HL-60 (cell line): ENCODE data around the gene LFNG.

Experiments
- DNase-seq, 2 experiments: peaks; one replicate each; pipeline ENCODE4 v3.0.0-alpha.2; 2010 to 2020; ENCODE audit warnings: low read depth in 1 of 2, low spot score in 1 of 2
- H3K27ac ChIP-seq: fragments of 250-450 bp; sonication (Bioruptor Pico); replicated peaks from 2 replicates; pipeline ENCODE4 v1.5.1; 2020; ENCODE audit warnings: mild to moderate bottlenecking, moderate library complexity
- H3K27me3 ChIP-seq: fragments of 250-450 bp; sonication (Bioruptor Pico); 2 replicates; pipeline ENCODE4 v1.5.1; 2021; ENCODE audit warnings: mild to moderate bottlenecking, moderate library complexity; ENCODE audit not compliant: insufficient read depth, poor library complexity, severe bottlenecking
- H3K4me3 ChIP-seq: replicated peaks from 2 replicates; pipeline ENCODE4 v1.5.1; 2011; ENCODE audit warnings: mild to moderate bottlenecking, control low read depth, low read length; ENCODE audit not compliant: insufficient read depth
- CTCF ChIP-seq: IDR thresholded peaks from one replicate; pipeline ENCODE4 v1.5.1; 2011; ENCODE audit warnings: low read length, control low read depth, inconsistent platforms; ENCODE audit not compliant: insufficient read depth
- GABPA ChIP-seq: IDR thresholded peaks from 2 replicates; pipeline ENCODE4 v1.6.1; 2012; ENCODE audit warnings: low read depth
- POLR2AphosphoS5 ChIP-seq: IDR thresholded peaks from 2 replicates; pipeline ENCODE4 v1.6.1; 2012; ENCODE audit warnings: low read depth
- REST ChIP-seq: IDR thresholded peaks from 2 replicates; pipeline ENCODE4 v1.6.1; 2012; ENCODE audit warnings: low read depth; ENCODE audit not compliant: insufficient replicate concordance
- SPI1 ChIP-seq: IDR thresholded peaks from 2 replicates; pipeline ENCODE4 v1.6.1; 2012; ENCODE audit warnings: low read depth, mild to moderate bottlenecking, borderline replicate concordance

The LFNG gene

GRCh38 chr7:2553108-2553507, 33.5 kb downstream of the LFNG start:
- Histone ChIP-seq H3K4me3 (no peak overlapping the region), H3K27ac (no peak overlapping the region), H3K27me3 (no peaks in the 10 kb centered on the region)
- no peak for DNase-seq
- TF ChIP-seq SPI1 (no peak), REST (no peak), POLR2AphosphoS5 (no peak), CTCF (no peak), GABPA (no peak)

GRCh38 chr7:2553831-2554581, 34.4 kb downstream of the LFNG start:
- Histone ChIP-seq H3K27ac (peak overlapping the region; percentile 100), H3K4me3 (peak overlapping the region; percentile 75), H3K27me3 (no peaks in the 10 kb centered on the region)
- TF ChIP-seq CTCF: no peak
- TF ChIP-seq GABPA: no peak
- TF ChIP-seq SPI1: no peak
- TF ChIP-seq POLR2AphosphoS5: no peak
- no peak for TF ChIP-seq REST
- no peak for DNase-seq

GRCh38 chr7:2554661-2555111, 35.1 kb downstream of the LFNG start:
- H3K27ac ChIP-seq: peak overlapping the region; percentile 100
- no peak for DNase-seq

More at GRCh38 chr7:2554661-2555111, 35.1 kb downstream of the LFNG start:
- no peaks in the 10 kb centered on the region for H3K27me3 ChIP-seq
- TF ChIP-seq GABPA (no peak), SPI1 (no peak), CTCF (no peak), POLR2AphosphoS5 (no peak)
- peak overlapping the region; percentile 75 for H3K4me3 ChIP-seq
